GM10847 (cell line): ENCODE results near the gene SLC22A17.
A peak's percentile ranks its signal among the peaks of the same experiment; 100 is the strongest.

ENCODE experiments used
- POLR2A ChIP-seq: IDR thresholded peaks from 2 replicates; pipeline ENCODE4 v1.6.1; 2011; ENCODE audit not compliant: insufficient read length; ENCODE audit errors: extremely low read depth

The SLC22A17 gene

GRCh38 chr14:23308721-23309445, 43.8 kb downstream of the SLC22A17 start:
- no peak for TF ChIP-seq POLR2A

GRCh38 chr14:23307687-23308644, 44.7 kb downstream of the SLC22A17 start:
- TF ChIP-seq POLR2A = no peak

GRCh38 chr14:23307146-23307530, 45.5 kb downstream of the SLC22A17 start:
- no peak for TF ChIP-seq POLR2A

- peak; percentile 80 for TF ChIP-seq POLR2A
Measured at GRCh38 chr14:23306412-23307145, 46.1 kb downstream of the SLC22A17 start, which contains the start of gene BCL2L2. Gene BCL2L2, plus strand, starts transcription at chr14:23306833. Its CDS starts 935 bp downstream, at chr14:23307768.

GRCh38 chr14:23302290-23303225, 50.1 kb downstream of the SLC22A17 start, which contains the start of gene PPP1R3E:
Gene PPP1R3E, minus strand, starts transcription at chr14:23302859. Its CDS starts 283 bp downstream, at chr14:23302576.
- TF ChIP-seq POLR2A = peak; percentile 52

GRCh38 chr14:23301969-23302289, 50.8 kb downstream of the SLC22A17 start:
- TF ChIP-seq POLR2A = peak; percentile 64

GRCh38 chr14:23301288-23301968, 51.3 kb downstream of the SLC22A17 start:
- peak; percentile 55 for TF ChIP-seq POLR2A

GRCh38 chr14:23300687-23301223, 51.9 kb downstream of the SLC22A17 start:
- TF ChIP-seq POLR2A = no peak

- no peak for TF ChIP-seq POLR2A
Measured at GRCh38 chr14:23299986-23300686, 52.6 kb downstream of the SLC22A17 start.

- no peak for TF ChIP-seq POLR2A
Measured at GRCh38 chr14:23299211-23299957, 53.3 kb downstream of the SLC22A17 start.

- TF ChIP-seq POLR2A = no peak
Measured at GRCh38 chr14:23297611-23298277, 54.9 kb downstream of the SLC22A17 start.

GRCh38 chr14:23297096-23297495, 55.6 kb downstream of the SLC22A17 start:
- TF ChIP-seq POLR2A = no peak
